Muscle layer of duodenum (tissue), 2 donors: ENCODE measurements around the gene ZNF526.
"Not testable (repeated sequence)": the region's sequence is repeated elsewhere in the genome, so short reads cannot be mapped to it uniquely, and the experiment has no call there.

Source experiments
- H3K27ac ChIP-seq: one replicate; pipeline ENCODE4 v1.7.0; 2013; ENCODE audit warnings: mild to moderate bottlenecking, low read length
- H3K27me3 ChIP-seq: one replicate; pipeline ENCODE4 v1.7.0; 2013; ENCODE audit warnings: low read depth, mild to moderate bottlenecking, control low read depth, low read length
- H3K36me3 ChIP-seq, 2 donors: one replicate each; pipeline ENCODE4 v1.7.0; 2013; ENCODE audit warnings: low read length in 2 of 2, control low read depth in 1 of 2, mild to moderate bottlenecking in 1 of 2; ENCODE audit not compliant: insufficient read depth in 2 of 2, control insufficient read depth in 1 of 2
- H3K4me1 ChIP-seq, 2 donors: one replicate each; pipeline ENCODE4 v1.7.0; 2013; ENCODE audit warnings: low read length in 2 of 2, mild to moderate bottlenecking in 2 of 2, control low read depth in 1 of 2, moderate library complexity in 1 of 2; ENCODE audit not compliant: insufficient read depth in 2 of 2, control insufficient read depth in 1 of 2
- H3K4me3 ChIP-seq, 2 donors: one replicate each; pipeline ENCODE4 v1.7.0; 2013; ENCODE audit warnings: low read length in 2 of 2, low read depth in 1 of 2, mild to moderate bottlenecking in 1 of 2
- H3K9me3 ChIP-seq, 2 donors: one replicate each; pipeline ENCODE4 v1.7.0; 2013; ENCODE audit warnings: low read length in 2 of 2, control low read depth in 1 of 2, mild to moderate bottlenecking in 1 of 2; ENCODE audit not compliant: control insufficient read depth in 1 of 2
- donor health status: healthy.

ZNF526 gene

GRCh38 chr19:42261763-42262162, 41.7 kb downstream of the ZNF526 start:
- H3K27ac ChIP-seq, result no peak overlapping the region
- peaks cover 0 to 2% of the 10 kb centered on the region in 2 donors for H3K4me1 ChIP-seq
- H3K27me3 ChIP-seq, result no peaks in the 10 kb centered on the region

GRCh38 chr19:42266105-42266504, 46.0 kb downstream of the ZNF526 start:
- peaks cover 7 to 20% of the 10 kb centered on the region in 2 donors for H3K4me1 ChIP-seq
- not testable (repeated sequence) for H3K4me3 ChIP-seq, H3K27me3 ChIP-seq, H3K9me3 ChIP-seq, H3K27ac ChIP-seq
- H3K36me3 ChIP-seq, result peaks cover 0 to 15% of the 10 kb centered on the region in 2 donors

More at GRCh38 chr19:42261763-42262162, 41.7 kb downstream of the ZNF526 start:
- Histone ChIP-seq H3K36me3 (no peaks in the 10 kb centered on the region), H3K4me3 (no peak overlapping the region), H3K9me3 (no peaks in the 10 kb centered on the region)

- H3K9me3 ChIP-seq, H3K27me3 ChIP-seq, H3K27ac ChIP-seq: not testable (repeated sequence)
- H3K4me3 ChIP-seq, result peak overlapping the region in 1 of 2 donors; percentile 72
- peaks cover 10 to 27% of the 10 kb centered on the region in 2 donors for H3K4me1 ChIP-seq
- H3K36me3 ChIP-seq, result peaks cover 0 to 20% of the 10 kb centered on the region in 2 donors
Observed at GRCh38 chr19:42266928-42267603, 47.0 kb downstream of the ZNF526 start.

GRCh38 chr19:42267644-42268141, 47.6 kb downstream of the ZNF526 start:
- H3K4me1 ChIP-seq, result peaks cover 10 to 29% of the 10 kb centered on the region in 2 donors
- H3K4me3 ChIP-seq, result peak overlapping the region; percentile 72 to 75
- H3K27ac ChIP-seq, result peak overlapping the region; percentile 94
- H3K9me3 ChIP-seq, result no peaks in the 10 kb centered on the region
- peaks cover 0 to 26% of the 10 kb centered on the region in 2 donors for H3K36me3 ChIP-seq
- H3K27me3 ChIP-seq, result no peaks in the 10 kb centered on the region

- H3K36me3 ChIP-seq, result peaks cover 0 to 31% of the 10 kb centered on the region in 2 donors
- no peaks in the 10 kb centered on the region for H3K27me3 ChIP-seq
- peaks cover 10 to 29% of the 10 kb centered on the region in 2 donors for H3K4me1 ChIP-seq
- H3K9me3 ChIP-seq, result no peaks in the 10 kb centered on the region
- H3K4me3 ChIP-seq, result peak overlapping the region; percentile 72 to 75
- H3K27ac ChIP-seq, result peak overlapping the region; percentile 94
Observed at GRCh38 chr19:42268142-42268703, 48.1 kb downstream of the ZNF526 start.

- Histone ChIP-seq H3K4me1 (peaks cover 10 to 29% of the 10 kb centered on the region in 2 donors), H3K27ac (peak within 1 kb of the TSS; percentile 98), H3K9me3 (no peaks in the 10 kb centered on the region), H3K27me3 (no peaks in the 10 kb centered on the region), H3K4me3 (peak within 1 kb of the TSS; percentile 73 to 81), H3K36me3 (peaks cover 0 to 38% of the 10 kb centered on the region in 2 donors)
Observed at GRCh38 chr19:42268704-42269477, 48.8 kb downstream of the ZNF526 start, which contains the start of gene CIC. Gene CIC, plus strand, starts transcription at chr19:42269252. Its CDS starts 2,532 bp downstream, at chr19:42271784.

GRCh38 chr19:42269478-42270345, 49.6 kb downstream of the ZNF526 start:
- Histone ChIP-seq H3K4me3 (peak overlapping the region; percentile 73 to 81), H3K9me3 (no peaks in the 10 kb centered on the region), H3K36me3 (peaks cover 0 to 46% of the 10 kb centered on the region in 2 donors), H3K4me1 (peaks cover 10 to 35% of the 10 kb centered on the region in 2 donors), H3K27me3 (no peaks in the 10 kb centered on the region), H3K27ac (peak overlapping the region; percentile 98)

GRCh38 chr19:42270346-42271044, 50.4 kb downstream of the ZNF526 start:
- Histone ChIP-seq H3K9me3 (no peaks in the 10 kb centered on the region), H3K4me1 (peaks cover 10 to 38% of the 10 kb centered on the region in 2 donors), H3K4me3 (peak overlapping the region; percentile 73 to 81), H3K27ac (peak overlapping the region; percentile 98), H3K36me3 (peaks cover 6 to 46% of the 10 kb centered on the region in 2 donors), H3K27me3 (no peaks in the 10 kb centered on the region)

GRCh38 chr19:42271045-42271419, 50.9 kb downstream of the ZNF526 start:
- Histone ChIP-seq H3K4me3 (peak overlapping the region; percentile 73 to 81), H3K4me1 (peaks cover 10 to 42% of the 10 kb centered on the region in 2 donors), H3K9me3 (no peaks in the 10 kb centered on the region), H3K27ac (peak overlapping the region; percentile 98), H3K36me3 (peaks cover 6 to 46% of the 10 kb centered on the region in 2 donors), H3K27me3 (no peaks in the 10 kb centered on the region)

- no peak overlapping the region for H3K4me3 ChIP-seq
Observed at GRCh38 chr19:42271861-42272534, 51.9 kb downstream of the ZNF526 start.

More at GRCh38 chr19:42271861-42272534, 51.9 kb downstream of the ZNF526 start:
- no peaks in the 10 kb centered on the region for H3K27me3 ChIP-seq
- no peak overlapping the region for H3K27ac ChIP-seq
- peaks cover 6 to 46% of the 10 kb centered on the region in 2 donors for H3K36me3 ChIP-seq
- no peaks in the 10 kb centered on the region for H3K9me3 ChIP-seq
- H3K4me1 ChIP-seq, result peaks cover 10 to 51% of the 10 kb centered on the region in 2 donors
